HEK293 (cell line): Measurements from ENCODE around the gene CRACDL.

Experiments
- CTCF ChIA-PET: fragments of 350-600 bp; formaldehyde crosslinking; extraction: SDS; loops from one replicate; lab custom pipeline; 2021; ENCODE audit warnings: antibody characterized with exemption; lab: Yijun Ruan, JAX
- POLR2A ChIA-PET: fragments of 300-600 bp; formaldehyde crosslinking; extraction: SDS; loops from one replicate; lab custom pipeline; 2020; ENCODE audit warnings: antibody characterized with exemption, inconsistent platforms; lab: Yijun Ruan, JAX
- H3K27ac ChIP-seq: fragments of 200-500 bp; sonication (Bioruptor generic); 2 replicates; pipeline ENCODE4 v1.5.1; 2014; ENCODE audit warnings: low read depth, low read length, control low read depth, inconsistent platforms; ENCODE audit errors: extremely low read depth
- H3K36me3 ChIP-seq, 2 experiments: fragments of 200-500 bp in 1 of 2; sonication (Bioruptor generic) in 1 of 2; 1 replicate in 1 of 2; 2 replicates in 1 of 2; pipeline ENCODE4 v1.5.1; 2014 to 2017; ENCODE audit warnings: inconsistent platforms in 2 of 2, low read length in 2 of 2; ENCODE audit not compliant: control insufficient read depth in 2 of 2, insufficient read depth in 1 of 2
- H3K4me1 ChIP-seq: fragments of 200-500 bp; sonication (Bioruptor generic); 2 replicates; pipeline ENCODE4 v1.5.1; 2014; ENCODE audit warnings: mild to moderate bottlenecking, low read length, inconsistent platforms; ENCODE audit not compliant: control insufficient read depth, insufficient read depth
- H3K4me3 ChIP-seq: 2 replicates; pipeline ENCODE4 v1.5.1; 2011; ENCODE audit warnings: low read depth, mild to moderate bottlenecking, control low read depth, low read length, moderate library complexity
- H3K9me3 ChIP-seq: fragments of 200-500 bp; sonication (Bioruptor generic); 2 replicates; pipeline ENCODE4 v1.5.1; 2014; ENCODE audit warnings: low read depth, low read length, inconsistent platforms; ENCODE audit not compliant: control insufficient read depth, insufficient read depth
- IKZF3 ChIP-seq: fragments of 450-650 bp; IDR thresholded peaks from 2 replicates; pipeline ENCODE4 v1.5.0; 2018; ENCODE audit warnings: missing biosample characterization, mild to moderate bottlenecking, missing genetic modification characterization, moderate library complexity
- TSHZ1 ChIP-seq: fragments of 450-650 bp; formaldehyde crosslinking; IDR thresholded peaks from 2 replicates; pipeline ENCODE4 v1.5.1; 2016; ENCODE audit warnings: missing biosample characterization, missing genetic modification characterization, borderline replicate concordance
- WT1 ChIP-seq: fragments of 450-650 bp; formaldehyde crosslinking; IDR thresholded peaks from 2 replicates; pipeline ENCODE4 v1.5.1; 2016; ENCODE audit warnings: missing biosample characterization, missing genetic modification characterization
- ZBTB48 ChIP-seq: fragments of 450-650 bp; formaldehyde crosslinking; IDR thresholded peaks from 2 replicates; pipeline ENCODE4 v1.5.1; 2016; ENCODE audit warnings: missing biosample characterization, missing genetic modification characterization
- ZFHX2 ChIP-seq: fragments of 450-650 bp; formaldehyde crosslinking; conservative IDR thresholded peaks from 2 replicates; pipeline ENCODE4 v1.5.1; 2016; ENCODE audit warnings: missing biosample characterization, missing genetic modification characterization
- ZNF24 ChIP-seq: fragments of 450-650 bp; formaldehyde crosslinking; IDR thresholded peaks from 2 replicates; pipeline ENCODE4 v1.5.1; 2016; ENCODE audit warnings: missing biosample characterization, missing genetic modification characterization
- ZNF398 ChIP-seq: fragments of 450-650 bp; formaldehyde crosslinking; IDR thresholded peaks from 2 replicates; pipeline ENCODE4 v1.5.1; 2017; ENCODE audit warnings: missing biosample characterization, missing genetic modification characterization
- ZNF514 ChIP-seq: fragments of 450-650 bp; formaldehyde crosslinking; IDR thresholded peaks from 2 replicates; pipeline ENCODE4 v1.5.1; 2016; ENCODE audit warnings: missing biosample characterization, missing genetic modification characterization
- TF ChIP-seq, protein P1 (sequence below): fragments of 450-650 bp; formaldehyde crosslinking; IDR thresholded peaks from 2 replicates; pipeline ENCODE4 v1.5.1; 2016; ENCODE audit warnings: missing biosample characterization, missing genetic modification characterization
- TF ChIP-seq, protein P2 (sequence below): fragments of 450-650 bp; formaldehyde crosslinking; IDR thresholded peaks from 2 replicates; pipeline ENCODE4 v1.5.1; 2016; ENCODE audit warnings: missing biosample characterization, missing genetic modification characterization
- TF ChIP-seq, protein P3 (sequence below): fragments of 450-650 bp; formaldehyde crosslinking; IDR thresholded peaks from 2 replicates; pipeline ENCODE4 v1.5.1; 2016; ENCODE audit warnings: missing biosample characterization, missing genetic modification characterization, borderline replicate concordance

CRACDL gene

GRCh38 chr2:98869870-98870269 lies 66.2 kb downstream of the CRACDL start:
- TF ChIP-seq IKZF3 (tag by site-specific recombination) = no peak
- TF ChIP-seq WT1 (tag by site-specific recombination) = no peak
- TF ChIP-seq, protein P1, sequence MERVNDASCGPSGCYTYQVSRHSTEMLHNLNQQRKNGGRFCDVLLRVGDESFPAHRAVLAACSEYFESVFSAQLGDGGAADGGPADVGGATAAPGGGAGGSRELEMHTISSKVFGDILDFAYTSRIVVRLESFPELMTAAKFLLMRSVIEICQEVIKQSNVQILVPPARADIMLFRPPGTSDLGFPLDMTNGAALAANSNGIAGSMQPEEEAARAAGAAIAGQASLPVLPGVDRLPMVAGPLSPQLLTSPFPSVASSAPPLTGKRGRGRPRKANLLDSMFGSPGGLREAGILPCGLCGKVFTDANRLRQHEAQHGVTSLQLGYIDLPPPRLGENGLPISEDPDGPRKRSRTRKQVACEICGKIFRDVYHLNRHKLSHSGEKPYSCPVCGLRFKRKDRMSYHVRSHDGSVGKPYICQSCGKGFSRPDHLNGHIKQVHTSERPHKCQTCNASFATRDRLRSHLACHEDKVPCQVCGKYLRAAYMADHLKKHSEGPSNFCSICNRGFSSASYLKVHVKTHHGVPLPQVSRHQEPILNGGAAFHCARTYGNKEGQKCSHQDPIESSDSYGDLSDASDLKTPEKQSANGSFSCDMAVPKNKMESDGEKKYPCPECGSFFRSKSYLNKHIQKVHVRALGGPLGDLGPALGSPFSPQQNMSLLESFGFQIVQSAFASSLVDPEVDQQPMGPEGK = no peak
- TF ChIP-seq, protein P2, sequence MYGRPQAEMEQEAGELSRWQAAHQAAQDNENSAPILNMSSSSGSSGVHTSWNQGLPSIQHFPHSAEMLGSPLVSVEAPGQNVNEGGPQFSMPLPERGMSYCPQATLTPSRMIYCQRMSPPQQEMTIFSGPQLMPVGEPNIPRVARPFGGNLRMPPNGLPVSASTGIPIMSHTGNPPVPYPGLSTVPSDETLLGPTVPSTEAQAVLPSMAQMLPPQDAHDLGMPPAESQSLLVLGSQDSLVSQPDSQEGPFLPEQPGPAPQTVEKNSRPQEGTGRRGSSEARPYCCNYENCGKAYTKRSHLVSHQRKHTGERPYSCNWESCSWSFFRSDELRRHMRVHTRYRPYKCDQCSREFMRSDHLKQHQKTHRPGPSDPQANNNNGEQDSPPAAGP (tag by site-specific recombination) = no peak
- no peak for TF ChIP-seq TSHZ1 (tag by site-specific recombination)
- no peak for TF ChIP-seq ZNF514 (tag by site-specific recombination)
- TF ChIP-seq ZBTB48 = no peak
- no peak for TF ChIP-seq ZNF398
- TF ChIP-seq, protein P3, sequence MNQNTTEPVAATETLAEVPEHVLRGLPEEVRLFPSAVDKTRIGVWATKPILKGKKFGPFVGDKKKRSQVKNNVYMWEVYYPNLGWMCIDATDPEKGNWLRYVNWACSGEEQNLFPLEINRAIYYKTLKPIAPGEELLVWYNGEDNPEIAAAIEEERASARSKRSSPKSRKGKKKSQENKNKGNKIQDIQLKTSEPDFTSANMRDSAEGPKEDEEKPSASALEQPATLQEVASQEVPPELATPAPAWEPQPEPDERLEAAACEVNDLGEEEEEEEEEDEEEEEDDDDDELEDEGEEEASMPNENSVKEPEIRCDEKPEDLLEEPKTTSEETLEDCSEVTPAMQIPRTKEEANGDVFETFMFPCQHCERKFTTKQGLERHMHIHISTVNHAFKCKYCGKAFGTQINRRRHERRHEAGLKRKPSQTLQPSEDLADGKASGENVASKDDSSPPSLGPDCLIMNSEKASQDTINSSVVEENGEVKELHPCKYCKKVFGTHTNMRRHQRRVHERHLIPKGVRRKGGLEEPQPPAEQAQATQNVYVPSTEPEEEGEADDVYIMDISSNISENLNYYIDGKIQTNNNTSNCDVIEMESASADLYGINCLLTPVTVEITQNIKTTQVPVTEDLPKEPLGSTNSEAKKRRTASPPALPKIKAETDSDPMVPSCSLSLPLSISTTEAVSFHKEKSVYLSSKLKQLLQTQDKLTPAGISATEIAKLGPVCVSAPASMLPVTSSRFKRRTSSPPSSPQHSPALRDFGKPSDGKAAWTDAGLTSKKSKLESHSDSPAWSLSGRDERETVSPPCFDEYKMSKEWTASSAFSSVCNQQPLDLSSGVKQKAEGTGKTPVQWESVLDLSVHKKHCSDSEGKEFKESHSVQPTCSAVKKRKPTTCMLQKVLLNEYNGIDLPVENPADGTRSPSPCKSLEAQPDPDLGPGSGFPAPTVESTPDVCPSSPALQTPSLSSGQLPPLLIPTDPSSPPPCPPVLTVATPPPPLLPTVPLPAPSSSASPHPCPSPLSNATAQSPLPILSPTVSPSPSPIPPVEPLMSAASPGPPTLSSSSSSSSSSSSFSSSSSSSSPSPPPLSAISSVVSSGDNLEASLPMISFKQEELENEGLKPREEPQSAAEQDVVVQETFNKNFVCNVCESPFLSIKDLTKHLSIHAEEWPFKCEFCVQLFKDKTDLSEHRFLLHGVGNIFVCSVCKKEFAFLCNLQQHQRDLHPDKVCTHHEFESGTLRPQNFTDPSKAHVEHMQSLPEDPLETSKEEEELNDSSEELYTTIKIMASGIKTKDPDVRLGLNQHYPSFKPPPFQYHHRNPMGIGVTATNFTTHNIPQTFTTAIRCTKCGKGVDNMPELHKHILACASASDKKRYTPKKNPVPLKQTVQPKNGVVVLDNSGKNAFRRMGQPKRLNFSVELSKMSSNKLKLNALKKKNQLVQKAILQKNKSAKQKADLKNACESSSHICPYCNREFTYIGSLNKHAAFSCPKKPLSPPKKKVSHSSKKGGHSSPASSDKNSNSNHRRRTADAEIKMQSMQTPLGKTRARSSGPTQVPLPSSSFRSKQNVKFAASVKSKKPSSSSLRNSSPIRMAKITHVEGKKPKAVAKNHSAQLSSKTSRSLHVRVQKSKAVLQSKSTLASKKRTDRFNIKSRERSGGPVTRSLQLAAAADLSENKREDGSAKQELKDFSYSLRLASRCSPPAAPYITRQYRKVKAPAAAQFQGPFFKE (tag by site-specific recombination) = no peak
- no peak for TF ChIP-seq ZNF24
- no peak for TF ChIP-seq ZFHX2 (tag by site-specific recombination)
- Histone ChIP-seq H3K4me3 (no peak overlapping the region), H3K27ac (no peak overlapping the region), H3K9me3 (no peaks in the 10 kb centered on the region), H3K4me1 (no peaks in the 10 kb centered on the region), H3K36me3 (no peaks in the 10 kb centered on the region)
- ChIA-PET CTCF (no interaction called here), POLR2A (no interaction called here)
